HepG2 (cell line): Measurements from ENCODE around the gene MUC13. TPM values are rescaled to one million over a fixed set of nuclear protein-coding genes. Genes with fewer than 3 reads are reported as not detected.

ENCODE experiments used
- ATAC-seq: fragments of 200-7000 bp; cut with Tn5 transposase; 3 replicates; pipeline ENCODE4 v1.9.1; 2020; ENCODE audit warnings: mild to moderate bottlenecking, moderate library complexity
- BruUV-seq: library from RNA; stranded (reverse); fragments of 400-500 nt; replicated peaks from 2 replicates; lab custom pipeline; 2021; lab: Mats Ljungman, UMichigan
- CTCF ChIA-PET: fragments of 300-600 bp; formaldehyde crosslinking; extraction: SDS; loops from one replicate; lab custom pipeline; 2021; ENCODE audit warnings: low total read pairs, inconsistent platforms, low intra/inter-chr PET ratio; lab: Yijun Ruan, JAX
- POLR2A ChIA-PET: fragments of 350-600 bp; sonication (Branson Sonifier 250); formaldehyde crosslinking; loops from one replicate; lab custom pipeline; 2020; ENCODE audit warnings: antibody characterized with exemption, inconsistent platforms; lab: Yijun Ruan, JAX
- DNase-seq: peaks from one replicate; pipeline ENCODE4 v3.0.0-alpha.2; 2015; ENCODE audit warnings: low spot score
- FAIRE-seq: peaks from 3 replicates; lab custom pipeline; 2011; peaks lifted over from hg19 to GRCh38; lab: Jason Lieb, UNC
- H2AFZ ChIP-seq: one replicate; pipeline ENCODE4 v1.6.1; 2011; ENCODE audit warnings: low read length, inconsistent platforms
- H3K27ac ChIP-seq: fragments of 300-600 bp; 3 replicates; pipeline ENCODE4 v1.8.0; 2011; ENCODE audit warnings: mixed run types, mild to moderate bottlenecking, mixed read lengths, low read length, inconsistent platforms; ENCODE audit not compliant: insufficient read depth; ENCODE audit errors: extremely low read length
- H3K27me3 ChIP-seq, 2 experiments: fragments of 200-600 bp in 1 of 2; 2 replicates in 1 of 2; 3 replicates in 1 of 2; pipeline versions ENCODE4 v1.6.0 to v1.8.0; 2011; ENCODE audit warnings: low read length in 2 of 2, mild to moderate bottlenecking in 2 of 2, moderate library complexity in 2 of 2, inconsistent platforms in 1 of 2; ENCODE audit not compliant: insufficient read depth in 2 of 2, control insufficient read depth in 1 of 2
- H3K36me3 ChIP-seq, 2 experiments: fragments of 200-600 bp in 1 of 2; replicated peaks in 1 of 2; 2 replicates in 1 of 2; 3 replicates in 1 of 2; pipeline versions ENCODE4 v1.5.1 to v1.8.0; 2011; ENCODE audit warnings: low read length in 2 of 2, inconsistent platforms in 1 of 2; ENCODE audit not compliant: insufficient read depth in 2 of 2, control insufficient read depth in 1 of 2
- H3K4me1 ChIP-seq: 2 replicates; pipeline ENCODE4 v1.5.1; 2012; ENCODE audit warnings: low read length, inconsistent platforms; ENCODE audit not compliant: insufficient read depth
- H3K4me2 ChIP-seq: 2 replicates; pipeline ENCODE4 v1.6.0; 2011; ENCODE audit warnings: low read depth, low read length, inconsistent platforms
- H3K4me3 ChIP-seq, 3 experiments: fragments of 200-600 bp in 1 of 3; sonication (generic), shearing (Covaris generic) in 1 of 3; replicated peaks in 1 of 3; 2 replicates each; pipeline ENCODE4 v1.5.1; 2011 to 2016; ENCODE audit warnings: low read length in 3 of 3, inconsistent platforms in 2 of 3, low read depth in 2 of 3, mild to moderate bottlenecking in 2 of 3, control low read depth in 1 of 3, mixed read lengths in 1 of 3; ENCODE audit not compliant: insufficient read depth in 1 of 3
- H3K79me2 ChIP-seq: one replicate; pipeline ENCODE4 v1.6.1; 2011; ENCODE audit warnings: low read length, inconsistent platforms; ENCODE audit not compliant: insufficient read depth
- H3K9ac ChIP-seq: 2 replicates; pipeline ENCODE4 v1.6.0; 2011; ENCODE audit warnings: mild to moderate bottlenecking, low read depth, low read length, inconsistent platforms; ENCODE audit not compliant: insufficient read depth
- H3K9me3 ChIP-seq: 2 replicates; pipeline ENCODE4 v1.5.1; 2012; ENCODE audit warnings: mild to moderate bottlenecking, low read length
- H4K20me1 ChIP-seq: 2 replicates; pipeline ENCODE4 v1.6.0; 2011; ENCODE audit warnings: inconsistent platforms, mild to moderate bottlenecking, low read length, moderate library complexity; ENCODE audit not compliant: insufficient read depth
- CCAR2 ChIP-seq: fragments of 200-400 bp; formaldehyde crosslinking; optimal IDR thresholded peaks from 2 replicates; pipeline ENCODE3; 2018; ENCODE audit warnings: low read depth, mild to moderate bottlenecking, low read length, moderate library complexity
- CREB1 ChIP-seq, 2 experiments: fragments of 450-650 bp in 1 of 2; IDR thresholded peaks; 2 replicates each; pipeline ENCODE4 v1.6.1; 2016 to 2017; ENCODE audit warnings: control low read depth in 1 of 2, mild to moderate bottlenecking in 1 of 2, missing compliant biosample characterization in 1 of 2, missing genetic modification characterization in 1 of 2
- FOSL1 ChIP-seq: sonication (generic); formaldehyde crosslinking; IDR thresholded peaks from 2 replicates; pipeline ENCODE4 v1.9.0; 2021; ENCODE audit warnings: missing genetic modification reagents, borderline replicate concordance
- FOXJ3 ChIP-seq: sonication (generic); formaldehyde crosslinking; IDR thresholded peaks from 2 replicates; pipeline ENCODE4 v1.4.0; 2020; ENCODE audit warnings: missing genetic modification reagents, mild to moderate bottlenecking, borderline replicate concordance
- MAFG ChIP-seq: sonication (generic); formaldehyde crosslinking; IDR thresholded peaks from 2 replicates; pipeline ENCODE4 v1.5.1; 2020; ENCODE audit warnings: mild to moderate bottlenecking, missing genetic modification reagents
- NFRKB ChIP-seq: fragments of 450-650 bp; IDR thresholded peaks from 2 replicates; pipeline ENCODE4 v1.6.1; 2017
- PLRG1 ChIP-seq: fragments of 450-650 bp; conservative IDR thresholded peaks from 2 replicates; pipeline ENCODE4 v1.6.1; 2016
- PPARG ChIP-seq: conservative IDR thresholded peaks from 2 replicates; pipeline ENCODE4 v1.6.1; 2016; ENCODE audit warnings: missing biosample characterization, missing genetic modification reagents
- RBM22 ChIP-seq: fragments of 200-400 bp; formaldehyde crosslinking; optimal IDR thresholded peaks from 2 replicates; pipeline ENCODE3; 2017; ENCODE audit warnings: mild to moderate bottlenecking, low read length, moderate library complexity
- SP5 ChIP-seq: IDR thresholded peaks from 2 replicates; pipeline ENCODE4 v1.6.1; 2016; ENCODE audit warnings: low read depth, borderline replicate concordance
- ZBTB7B ChIP-seq: sonication (generic); formaldehyde crosslinking; IDR thresholded peaks from 2 replicates; pipeline ENCODE4 v1.4.0; 2020; ENCODE audit warnings: missing genetic modification reagents
- ZNF253 ChIP-seq: sonication (generic); formaldehyde crosslinking; IDR thresholded peaks from 2 replicates; pipeline ENCODE4 v1.8.0; 2022; ENCODE audit warnings: mild to moderate bottlenecking, missing genetic modification reagents, borderline replicate concordance
- ZNF329 ChIP-seq: sonication (generic); formaldehyde crosslinking; IDR thresholded peaks from 2 replicates; pipeline ENCODE4 v1.9.0; 2021; ENCODE audit warnings: low read depth, mild to moderate bottlenecking, missing genetic modification reagents
- ZNF530 ChIP-seq: sonication (generic); formaldehyde crosslinking; IDR thresholded peaks from 2 replicates; pipeline ENCODE4 v1.5.0; 2020; ENCODE audit warnings: low read depth, mild to moderate bottlenecking, missing genetic modification reagents
- ZNF7 ChIP-seq: IDR thresholded peaks from 2 replicates; pipeline ENCODE4 v1.6.1; 2016; ENCODE audit warnings: missing biosample characterization, missing genetic modification reagents
- ZNF75D ChIP-seq: sonication (generic); formaldehyde crosslinking; IDR thresholded peaks from 2 replicates; pipeline ENCODE4 v1.8.1; 2023; ENCODE audit warnings: missing genetic modification reagents, mild to moderate bottlenecking, borderline replicate concordance
- WGBS: methylation state at CpG from one replicate; pipeline ENCODE4 v1.1.6; 2017; ENCODE audit warnings: low lambda C conversion rate; 5-methylcytosine and 5-hydroxymethylcytosine counted together
- in situ Hi-C: cut with HindIII; loops from 2 replicates; pipeline ENCODE4 v1.10.0; 2017; ENCODE audit warnings: low pct_unique_long_range_greater_than_20kb; ENCODE audit not compliant: extremely low pct_ligation_motif_present
- intact Hi-C: fragments of 100-400 bp; cut with micrococcal nuclease; formaldehyde crosslinking; loops from one replicate; pipeline ENCODE4 v1.10.0; 2022; ENCODE audit not compliant: unreplicated experiment
- polyA plus RNA-seq, 8 experiments: library from polyadenylated mRNA; depleted of rRNA in 3 of 8; stranded (reverse) in 7 of 8; unstranded in 1 of 8; fragments of >200 nt; fragmentation: Illumina TruSeq in 4 of 8; extraction: Trizol in 4 of 8; gene quantifications; 2 replicates each; pipeline versions ENCODE4 v1.2.1 to v1.2.3, GENCODE V29; 2011 to 2016; ENCODE audit warnings: low read depth in 4 of 8, missing spikeins in 1 of 8, mixed read lengths in 1 of 8; ENCODE audit not compliant: insufficient read depth in 1 of 8
- total RNA-seq, 5 experiments: library from RNA; depleted of rRNA; stranded (reverse); fragments of >200 nt; fragmentation: Illumina TruSeq; extraction: Trizol; gene quantifications; 2 replicates each; pipeline ENCODE4 v1.2.3, GENCODE V29; 2016; ENCODE audit warnings: low read depth in 1 of 5

MUC13 gene
- total and polyA plus RNA-seq, 2 of the 13 experiments (the other 11 are each of a cell fraction or from before 2014, with no cell fraction given), result 0.04 to 1.2 TPM

DNA sequence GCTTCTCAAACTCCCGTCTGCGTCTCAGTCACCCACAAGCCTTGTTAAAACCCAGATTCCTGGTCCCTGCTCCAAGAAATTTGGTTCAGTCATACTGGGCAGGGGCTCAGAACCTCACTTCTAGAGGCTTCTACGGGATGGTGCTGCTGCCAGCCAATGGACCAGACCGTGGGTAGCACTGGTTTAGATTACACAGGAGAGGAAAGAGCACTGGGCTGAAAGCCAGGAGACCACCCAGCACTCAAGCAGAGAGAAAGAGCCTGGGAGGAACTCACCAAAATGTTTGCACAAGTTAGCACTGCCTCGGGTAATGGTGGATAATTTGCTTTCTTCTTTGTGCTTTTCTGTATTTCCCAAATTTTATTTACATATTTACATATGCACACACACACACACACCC lies 46.9 kb upstream of the MUC13 start:
- intact Hi-C loops, result no loop called here
- no TSS peak for BruUV-seq
- ChIA-PET POLR2A (no interaction called here), CTCF (no interaction called here)
- no peak for DNase-seq
- Histone ChIP-seq H3K4me3 (no peak overlapping the region), H3K27me3 (no peaks in the 10 kb centered on the region), H3K4me1 (no peaks in the 10 kb centered on the region), H3K9ac (no peak overlapping the region), H3K27ac (no peak overlapping the region), H3K79me2 (no peaks in the 10 kb centered on the region), H3K36me3 (peaks cover 10 to 33% of the 10 kb centered on the region in 2 experiments; a peak in 4 of 5 replicates), H3K4me2 (no peak overlapping the region), H3K9me3 (no peaks in the 10 kb centered on the region), H2AFZ (no peak overlapping the region), H4K20me1 (no peaks in the 10 kb centered on the region)
- FAIRE-seq, result no peak
- in situ Hi-C loops, result loop anchor here (25.0 kb wide), 1 partner anchor 456 kb away; no protein-coding TSS in a partner anchor
- TF ChIP-seq PPARG (no peak), RBM22 (no peak), ZNF7 (CRISPR knock-in tag) (no peak), CREB1 (IDR thresholded peaks at IDR 0.05) (no peak), CREB1 (CRISPR knock-in tag; IDR thresholded peaks at IDR 0.05) (no peak), NFRKB (no peak), FOSL1 (CRISPR knock-in tag) (no peak), SP5 (no peak), ZNF329 (CRISPR knock-in tag) (no peak), ZBTB7B (no peak), ZNF530 (CRISPR knock-in tag) (no peak), FOXJ3 (CRISPR knock-in tag) (no peak), ZNF75D (CRISPR knock-in tag) (no peak), PLRG1 (no peak), ZNF253 (CRISPR knock-in tag) (no peak), MAFG (CRISPR knock-in tag) (no peak), CCAR2 (no peak)
- 90% methylated on average over 5 of the region's 5 CpGs for WGBS
- ATAC-seq, result no peak
